GM19467 (cell line): ENCODE data around the gene ARHGEF12.

ENCODE experiments used
- ATAC-seq: cut with Tn5 transposase; IDR thresholded peaks from one replicate; pipeline ENCODE4 v1.9.1; 2021; ENCODE audit warnings: mild to moderate bottlenecking, moderate library complexity; ENCODE audit not compliant: unreplicated experiment

Gene ARHGEF12

DNA sequence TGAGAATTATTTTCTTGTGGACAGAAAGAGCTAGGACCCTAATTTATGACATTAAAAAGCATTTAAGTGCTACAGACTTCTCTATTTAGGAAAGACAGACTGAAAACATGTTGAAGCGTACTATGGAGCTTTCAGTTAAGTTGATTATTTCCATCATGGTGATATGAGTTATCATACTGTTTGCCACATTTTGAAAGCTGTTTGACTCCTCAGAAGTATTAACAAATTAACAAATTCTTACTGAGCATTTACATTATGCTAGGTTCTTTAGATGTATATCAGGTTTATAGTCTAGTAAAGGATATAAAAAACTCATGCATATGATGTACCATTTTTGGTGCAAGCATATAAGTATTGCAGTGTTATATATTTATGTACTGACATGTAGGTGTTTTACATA lies 50.1 kb downstream of the ARHGEF12 start:
- ATAC-seq, result no peak

DNA sequence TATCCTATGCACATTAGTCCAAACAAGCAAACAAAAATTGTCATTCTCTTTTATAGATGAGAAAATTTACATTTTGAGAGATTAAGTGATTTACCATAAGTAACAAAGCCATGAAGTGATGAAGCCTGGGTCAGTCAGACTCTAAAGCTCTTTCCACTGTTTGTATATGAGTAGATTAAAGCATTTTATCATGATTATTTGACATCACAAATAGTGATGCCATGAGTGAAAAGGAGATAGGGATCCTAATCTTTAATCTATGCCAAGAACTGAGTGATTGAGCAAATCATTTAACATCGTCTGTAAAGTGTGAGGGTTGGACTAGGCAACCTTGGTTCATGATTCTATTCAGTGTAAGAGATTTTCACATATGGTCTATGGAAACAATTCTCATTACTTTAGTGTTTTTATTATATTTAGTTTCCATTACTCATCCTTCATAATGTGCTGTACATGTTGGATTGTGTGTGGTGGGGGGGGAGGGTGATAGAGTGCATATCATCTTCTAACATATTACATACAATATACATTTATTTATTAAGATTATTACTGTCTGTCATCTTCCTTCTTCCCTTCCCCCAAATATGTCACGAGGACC lies 50.7 kb downstream of the ARHGEF12 start:
- ATAC-seq, result no peak

DNA sequence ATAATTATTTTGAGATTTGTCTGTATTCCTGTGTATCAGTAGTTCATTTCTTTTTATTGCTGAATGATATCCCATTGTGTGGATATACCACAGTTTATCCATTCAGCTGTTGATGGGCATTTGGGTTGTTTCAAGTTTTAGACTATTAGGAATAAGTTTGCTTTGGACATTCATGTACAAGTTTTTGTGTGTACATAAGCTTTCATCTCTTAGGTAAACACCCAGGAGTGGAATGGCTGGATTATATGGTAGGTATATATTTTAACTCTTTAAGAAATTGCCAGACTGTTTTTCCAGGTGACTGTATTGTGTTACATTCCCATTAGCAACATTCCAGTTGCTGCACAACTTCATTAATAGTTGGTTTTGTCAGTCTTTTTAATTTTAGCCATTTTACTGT lies 52.0 kb downstream of the ARHGEF12 start:
- no peak for ATAC-seq

DNA sequence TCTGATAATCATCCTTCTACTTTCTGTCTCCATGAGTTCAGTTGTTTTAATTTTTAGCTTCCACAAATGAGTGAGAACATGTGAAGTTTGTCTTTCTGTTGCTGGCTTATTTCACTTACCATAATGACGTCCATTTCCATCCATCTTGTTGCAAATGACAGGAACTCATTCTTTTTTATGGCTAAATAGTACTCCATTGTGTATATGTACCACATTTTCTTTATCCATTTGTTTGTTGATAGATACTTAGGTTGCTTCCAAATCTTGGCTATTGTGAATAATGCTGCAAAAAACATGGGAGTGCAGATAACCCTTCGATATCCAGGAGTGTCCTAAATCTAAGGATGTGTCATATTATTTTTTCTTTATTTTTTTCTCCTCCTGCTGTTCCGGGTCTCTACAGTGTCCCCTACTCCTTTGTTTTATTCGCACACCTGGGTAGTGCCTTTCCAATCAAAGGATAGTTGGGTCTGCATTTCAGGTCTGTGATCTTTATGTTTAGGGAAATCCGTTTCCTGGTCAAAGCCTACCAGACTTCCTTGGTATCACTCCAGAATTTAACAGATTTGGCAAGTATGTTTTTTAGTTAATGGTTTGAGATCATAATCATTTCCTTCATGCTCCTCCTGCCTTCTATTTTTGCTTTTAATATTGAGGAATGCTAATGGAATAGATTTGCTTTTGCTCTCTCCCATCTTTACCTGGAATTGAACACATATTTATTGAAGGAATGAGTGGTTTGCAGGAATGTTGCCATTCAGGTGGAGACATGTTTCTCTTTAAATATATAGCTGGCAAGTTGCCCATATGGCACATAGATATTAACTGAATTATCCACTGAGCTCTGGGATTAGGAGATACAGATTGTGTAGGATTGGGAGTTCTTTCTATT lies 53.7 kb downstream of the ARHGEF12 start:
- ATAC-seq, result no peak

DNA sequence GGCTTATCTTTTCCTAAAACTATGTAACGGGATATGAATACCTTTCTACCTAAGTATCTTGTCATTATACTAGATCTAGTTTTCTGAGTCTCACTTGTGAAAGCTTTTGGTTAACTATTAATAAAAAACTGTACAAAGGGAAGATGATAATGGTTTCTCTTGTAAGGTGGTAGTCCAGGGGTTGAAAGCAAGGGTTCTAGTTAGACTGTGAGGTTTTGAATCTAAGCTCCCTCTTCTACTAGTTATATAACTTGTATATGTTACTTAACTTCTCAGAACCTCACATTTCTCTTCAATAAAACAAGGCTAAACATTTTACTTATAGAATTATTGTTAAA lies 54.3 kb downstream of the ARHGEF12 start:
- no peak for ATAC-seq

DNA sequence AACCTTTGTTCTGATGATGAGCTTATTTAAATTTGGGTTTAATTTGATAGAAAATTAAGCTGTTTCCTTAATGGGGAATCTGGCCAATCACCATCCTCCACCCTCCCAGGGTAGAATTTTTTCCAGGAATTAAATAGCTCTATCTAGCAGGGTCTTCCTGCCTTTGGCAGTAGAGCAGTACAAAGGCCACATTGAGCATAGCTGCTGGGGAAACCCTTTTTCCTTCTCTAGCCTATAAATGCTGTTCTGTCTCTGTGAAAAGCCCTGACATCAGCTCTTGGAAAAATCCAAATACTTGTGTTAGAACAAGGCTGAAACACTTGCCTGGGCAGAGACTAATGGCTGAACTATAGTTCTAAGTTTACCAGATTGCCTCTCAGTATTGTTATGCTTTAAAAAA lies 55.1 kb downstream of the ARHGEF12 start:
- no peak for ATAC-seq

DNA sequence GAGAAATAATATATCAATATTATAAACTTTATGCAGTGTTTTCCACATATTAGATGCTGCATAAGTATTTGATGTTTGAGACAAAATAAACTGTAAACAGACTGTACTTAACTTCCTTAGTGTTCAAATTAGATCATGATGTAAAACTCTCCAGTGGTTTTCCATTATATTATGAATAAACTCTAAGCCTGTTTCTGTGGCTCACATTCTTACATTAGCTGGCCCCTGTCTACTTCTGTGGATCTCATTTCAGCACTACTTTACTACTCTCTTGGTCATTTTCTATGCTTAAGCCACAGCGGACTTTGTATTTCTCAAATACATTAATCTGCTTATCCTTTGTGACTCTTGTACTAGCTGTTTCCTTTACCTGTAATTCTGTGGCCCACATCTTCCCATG lies 55.6 kb downstream of the ARHGEF12 start:
- no peak for ATAC-seq

DNA sequence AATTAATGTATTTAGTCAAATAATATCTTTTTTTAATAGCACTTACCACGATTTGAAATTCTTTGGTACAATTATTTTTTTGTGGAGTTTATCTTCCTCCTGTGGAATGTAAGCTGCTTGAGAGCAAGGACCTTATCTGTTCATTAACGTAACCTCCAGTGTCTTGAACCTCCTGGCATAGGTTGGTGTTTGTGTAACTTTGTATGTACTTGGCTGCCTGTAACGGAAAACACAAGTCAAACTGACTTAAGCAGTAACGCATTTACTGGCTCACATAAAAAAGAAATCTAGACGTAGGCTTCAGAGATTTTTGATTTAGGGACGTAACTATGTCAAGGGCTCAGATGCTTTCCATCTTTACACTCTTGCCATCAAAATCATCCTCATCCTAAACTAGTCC lies 56.1 kb downstream of the ARHGEF12 start:
- no peak for ATAC-seq

DNA sequence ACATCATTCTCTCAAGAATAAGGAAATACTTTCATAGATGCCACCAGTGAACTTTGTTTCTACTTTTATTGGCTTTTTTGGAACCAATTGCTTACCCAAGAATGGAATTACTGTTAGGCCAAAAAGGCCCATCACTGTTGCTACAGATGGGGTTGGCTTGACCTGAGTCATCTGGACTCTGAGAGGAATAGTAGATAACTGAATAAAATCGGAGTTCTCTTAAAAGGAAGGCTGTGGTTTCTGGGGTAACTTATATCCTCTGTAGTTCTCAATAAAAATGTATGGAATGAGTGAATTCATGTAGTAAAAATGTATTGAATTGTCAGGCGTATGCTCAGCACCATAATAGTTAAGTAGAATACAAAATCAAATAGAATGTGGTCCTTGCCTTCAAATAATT lies 56.6 kb downstream of the ARHGEF12 start:
- ATAC-seq, result no peak

DNA sequence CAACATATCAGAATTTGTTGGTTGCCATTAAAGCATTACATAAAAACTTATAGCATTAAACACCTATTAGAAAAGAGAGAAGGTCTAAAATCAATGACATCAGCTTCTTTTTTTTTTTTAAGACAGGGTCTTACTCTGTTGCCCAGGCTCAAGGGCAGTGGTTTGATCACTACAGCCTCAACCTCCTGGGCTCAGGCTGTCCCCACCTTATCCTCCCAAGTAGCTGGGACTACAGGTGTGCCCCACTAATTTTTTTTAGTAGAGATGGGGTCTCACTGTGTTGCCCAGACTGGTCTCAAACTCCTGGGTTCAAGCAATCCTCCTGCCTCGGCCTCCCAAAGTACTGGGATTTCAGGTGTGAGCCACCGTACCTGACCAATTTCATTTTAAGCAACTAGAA lies 57.9 kb downstream of the ARHGEF12 start:
- ATAC-seq, result no peak

DNA sequence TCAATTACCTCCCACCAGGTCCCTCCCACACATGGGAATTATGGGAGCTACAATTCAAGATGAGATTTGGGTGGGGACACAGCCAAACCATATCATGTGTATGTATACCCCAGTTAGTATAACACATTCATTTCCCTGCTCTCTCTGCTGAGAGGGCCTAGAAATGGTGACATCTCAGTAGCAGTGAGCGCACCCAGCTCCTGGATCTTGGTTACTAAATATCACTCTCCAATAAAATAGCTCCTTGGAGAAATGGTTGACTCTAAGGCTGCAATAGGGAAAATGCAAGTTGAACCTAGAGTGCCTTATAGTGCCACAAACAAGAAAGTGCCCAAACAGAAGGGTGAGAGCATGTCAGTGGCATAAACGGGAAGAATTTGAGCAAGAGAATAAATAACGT lies 59.6 kb downstream of the ARHGEF12 start:
- ATAC-seq, result no peak

DNA sequence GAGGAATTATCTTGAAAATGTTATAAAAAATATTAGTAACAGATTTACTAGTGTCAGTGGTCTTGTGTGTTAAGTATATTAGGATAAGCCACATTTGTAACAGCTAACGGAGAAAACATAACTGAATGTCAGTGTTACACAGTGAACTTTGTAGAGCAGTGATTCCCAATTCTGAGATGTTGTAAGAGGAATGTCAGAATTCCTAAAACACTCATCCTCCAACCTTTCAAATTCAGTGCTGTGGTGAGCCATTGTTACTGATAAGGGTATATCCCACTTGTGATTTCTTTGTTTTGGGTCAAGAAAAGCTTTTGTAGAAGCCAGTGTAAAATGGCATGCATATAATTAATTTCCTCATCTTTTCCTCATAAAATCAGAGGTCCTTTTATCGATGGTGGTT lies 61.9 kb downstream of the ARHGEF12 start:
- no peak for ATAC-seq

DNA sequence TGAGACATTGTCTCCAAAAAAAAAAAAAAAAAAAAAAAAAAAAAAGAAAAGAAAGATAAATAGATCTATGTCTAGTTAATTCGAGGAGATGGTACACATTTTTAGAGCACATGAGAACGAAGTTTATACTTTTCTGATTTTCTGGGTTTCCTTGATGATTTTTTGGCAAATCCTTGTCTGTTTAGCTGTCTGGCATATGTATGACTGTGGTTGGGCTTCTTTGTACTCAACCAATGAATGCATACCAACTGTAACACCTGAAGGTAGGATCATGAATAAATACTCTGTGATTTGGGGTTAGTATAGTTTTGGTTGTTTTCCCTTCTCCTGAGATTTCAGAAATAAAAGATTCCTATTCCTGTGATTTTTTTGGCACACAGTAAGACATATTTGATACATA lies 63.1 kb downstream of the ARHGEF12 start:
- ATAC-seq, result no peak

DNA sequence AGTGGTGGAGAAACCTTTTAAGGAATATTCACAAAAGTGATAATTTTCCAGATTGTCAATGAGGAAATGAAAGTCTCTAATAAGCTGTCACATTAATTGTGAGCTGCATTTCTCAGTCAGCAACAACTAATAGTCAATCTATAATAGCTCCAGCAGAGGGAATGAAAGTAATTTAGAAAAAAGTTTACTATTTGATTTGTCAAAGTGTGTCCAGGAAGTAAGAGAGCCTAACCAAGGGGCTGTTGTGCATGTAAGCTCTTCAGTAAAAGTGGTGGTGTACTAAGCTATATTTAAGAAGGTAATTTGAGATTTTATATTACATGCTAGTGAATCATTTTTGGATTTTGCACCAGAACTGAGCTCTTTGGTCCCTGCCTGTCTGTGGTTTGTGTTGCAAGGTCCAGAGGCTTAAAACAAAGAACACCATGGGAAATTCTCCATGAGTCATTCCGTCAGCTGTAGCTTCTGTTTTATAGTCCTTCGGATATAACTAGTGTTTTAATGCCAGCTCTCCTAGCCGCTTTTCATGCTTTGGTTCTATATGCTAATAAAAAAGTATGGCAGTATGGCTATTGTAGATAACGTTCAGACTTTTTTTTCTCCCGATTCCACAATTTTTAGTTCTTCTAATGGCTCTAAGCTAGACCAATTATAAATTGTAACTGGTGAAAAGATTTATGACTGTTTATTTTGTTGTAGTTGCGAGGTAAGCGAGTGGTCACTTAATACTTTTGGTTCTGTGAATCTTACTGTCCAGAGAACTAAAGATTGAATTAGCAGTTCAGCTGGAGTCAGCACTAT lies 64.6 kb downstream of the ARHGEF12 start:
- ATAC-seq, result no peak

DNA sequence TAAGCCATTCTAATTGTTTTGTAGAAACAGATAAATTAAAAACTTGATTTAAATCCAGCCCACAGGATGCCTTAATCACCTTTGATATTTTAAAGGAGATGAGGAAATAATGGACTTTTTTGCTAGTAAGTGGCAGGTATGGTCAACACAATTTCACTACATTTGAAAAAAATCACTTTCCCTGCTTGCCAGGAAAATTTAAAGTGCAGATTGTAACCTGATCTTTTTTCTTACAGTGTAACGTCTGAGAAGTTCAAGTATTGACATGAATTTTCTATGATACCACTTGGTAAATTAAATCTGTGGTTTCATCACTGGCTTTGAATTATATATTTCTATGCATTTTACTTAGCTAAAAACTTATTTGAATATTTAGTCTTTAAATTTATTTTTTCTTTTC lies 65.3 kb downstream of the ARHGEF12 start:
- ATAC-seq, result no peak

DNA sequence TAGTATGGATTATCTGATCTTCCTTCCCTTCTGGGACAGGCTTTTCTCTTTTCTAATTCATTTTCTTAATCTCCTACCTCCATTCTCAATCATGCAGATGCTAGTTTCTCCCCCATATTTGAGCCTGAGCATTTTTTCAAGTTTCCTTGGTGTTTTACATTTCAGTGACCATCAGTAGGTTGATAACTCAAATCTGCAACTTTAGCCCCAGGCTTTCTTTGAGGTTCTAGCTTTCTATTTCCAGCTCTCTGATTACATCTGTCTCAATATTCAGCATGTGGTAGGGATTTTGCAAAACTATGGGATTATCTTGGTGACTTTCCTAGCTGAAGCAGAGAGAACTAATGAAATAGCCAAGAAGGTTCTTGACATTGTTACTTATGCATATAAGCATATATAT lies 67.8 kb downstream of the ARHGEF12 start:
- ATAC-seq, result no peak

DNA sequence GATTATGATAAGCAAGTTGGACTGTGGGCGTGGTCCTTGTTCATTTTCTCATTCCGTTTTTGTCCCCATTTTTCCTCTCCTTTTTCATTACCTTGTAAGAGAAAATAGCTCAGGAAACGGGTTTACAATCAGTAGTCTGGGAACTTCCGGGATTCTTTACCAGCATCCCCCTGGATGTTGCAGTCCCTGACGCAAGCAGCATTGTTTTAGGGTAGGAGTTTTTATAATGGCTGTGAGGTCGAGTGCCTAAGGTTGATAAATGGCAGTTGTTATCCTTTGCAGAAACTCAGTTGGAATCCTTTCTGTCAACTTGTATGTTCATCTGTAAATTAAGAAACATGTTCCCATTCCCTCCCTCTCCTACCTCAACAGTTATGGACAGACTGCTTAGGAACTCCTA lies 68.3 kb downstream of the ARHGEF12 start:
- ATAC-seq, result no peak

DNA sequence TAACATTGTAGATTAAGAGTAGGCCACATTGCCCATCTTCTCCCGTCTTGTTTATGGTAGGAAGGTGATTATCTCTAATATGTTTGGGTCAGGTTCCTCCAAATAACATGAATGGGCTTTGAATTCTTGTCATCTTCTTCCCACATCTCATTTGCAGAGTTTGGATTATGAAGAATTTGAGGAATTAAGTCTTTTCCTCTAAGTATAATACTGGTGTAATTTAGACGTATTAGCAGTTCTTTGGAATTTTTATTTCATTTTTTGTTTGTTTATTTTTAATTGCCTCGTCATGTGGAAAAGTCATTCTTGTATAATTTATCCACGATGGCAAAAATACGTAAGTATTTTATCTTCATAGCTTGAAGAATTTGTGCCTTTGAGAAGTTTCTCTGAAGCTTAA lies 73.4 kb downstream of the ARHGEF12 start:
- ATAC-seq, result no peak

DNA sequence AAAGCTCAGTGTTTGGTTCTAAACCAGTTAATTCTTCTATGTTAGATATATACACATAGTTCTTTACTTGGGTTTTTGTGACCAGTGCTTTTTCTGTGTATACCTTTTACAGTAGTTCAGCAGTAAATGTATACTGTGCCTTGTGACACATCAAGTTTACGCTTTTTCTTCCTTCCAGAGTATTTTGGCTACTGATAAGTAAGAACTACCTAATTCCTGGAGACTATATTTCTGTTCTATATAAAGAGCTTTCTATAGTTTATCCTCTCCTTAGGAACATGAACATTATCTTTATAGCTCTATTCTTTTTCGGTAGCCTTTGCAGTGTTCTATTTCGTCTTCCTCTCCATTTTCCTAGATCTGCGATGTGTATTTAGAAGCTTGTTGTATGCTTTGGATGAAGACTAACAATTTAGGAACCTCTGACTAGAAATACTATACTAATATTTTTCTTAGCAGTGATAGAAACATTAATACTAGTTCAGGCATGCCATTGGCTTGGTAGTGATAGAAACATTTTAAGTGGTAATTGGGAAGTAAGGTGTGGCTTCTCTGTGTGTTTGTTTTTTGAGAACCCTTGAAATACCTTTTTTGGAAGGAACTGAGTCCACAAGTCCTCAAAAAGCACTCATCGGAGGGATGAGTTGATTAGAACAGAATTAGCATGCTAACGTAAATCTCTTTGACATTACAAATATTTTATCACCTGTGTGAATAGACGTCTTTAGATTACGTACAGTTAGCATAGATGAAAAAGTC lies 74.6 kb downstream of the ARHGEF12 start:
- ATAC-seq, result no peak

DNA sequence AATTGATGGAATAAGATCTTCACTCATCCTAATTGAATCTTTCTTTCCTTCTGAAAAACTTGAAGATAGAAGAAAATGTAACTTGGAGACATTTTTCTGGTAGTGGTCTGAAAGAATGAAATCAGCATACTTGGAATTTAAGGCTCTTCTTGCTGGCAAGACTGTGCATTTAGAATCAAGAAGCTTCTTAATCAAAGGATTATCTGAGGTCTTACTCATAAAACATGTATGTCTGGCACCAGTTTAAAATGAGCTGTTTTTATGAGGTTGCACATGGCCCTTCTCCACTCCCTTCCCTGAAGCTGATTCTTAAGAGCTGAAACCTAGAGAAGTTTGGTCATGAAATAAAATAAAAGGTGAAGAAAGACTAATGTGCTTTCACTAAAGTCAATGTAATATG lies 77.3 kb downstream of the ARHGEF12 start:
- no peak for ATAC-seq

DNA sequence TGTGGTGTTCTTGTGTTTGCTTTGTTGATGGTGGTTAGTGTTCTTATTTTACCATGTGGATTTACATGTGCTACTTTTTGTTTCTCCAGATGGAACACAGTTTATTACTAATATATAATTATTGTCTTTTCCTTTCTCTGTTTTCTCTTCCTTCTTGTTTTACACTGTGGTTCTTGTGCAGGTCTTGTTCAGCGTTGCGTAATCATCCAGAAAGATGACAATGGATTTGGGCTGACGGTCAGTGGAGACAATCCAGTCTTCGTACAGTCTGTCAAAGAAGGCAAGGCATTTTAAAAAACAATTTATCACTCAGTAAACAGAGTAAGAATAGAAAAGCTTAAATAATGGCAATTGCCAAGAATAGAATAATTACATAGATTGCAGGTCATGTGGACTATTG lies 84.4 kb downstream of the ARHGEF12 start:
- no peak for ATAC-seq
